ENCODE results near the gene ABCC8.

The ABCC8 gene

DNA sequence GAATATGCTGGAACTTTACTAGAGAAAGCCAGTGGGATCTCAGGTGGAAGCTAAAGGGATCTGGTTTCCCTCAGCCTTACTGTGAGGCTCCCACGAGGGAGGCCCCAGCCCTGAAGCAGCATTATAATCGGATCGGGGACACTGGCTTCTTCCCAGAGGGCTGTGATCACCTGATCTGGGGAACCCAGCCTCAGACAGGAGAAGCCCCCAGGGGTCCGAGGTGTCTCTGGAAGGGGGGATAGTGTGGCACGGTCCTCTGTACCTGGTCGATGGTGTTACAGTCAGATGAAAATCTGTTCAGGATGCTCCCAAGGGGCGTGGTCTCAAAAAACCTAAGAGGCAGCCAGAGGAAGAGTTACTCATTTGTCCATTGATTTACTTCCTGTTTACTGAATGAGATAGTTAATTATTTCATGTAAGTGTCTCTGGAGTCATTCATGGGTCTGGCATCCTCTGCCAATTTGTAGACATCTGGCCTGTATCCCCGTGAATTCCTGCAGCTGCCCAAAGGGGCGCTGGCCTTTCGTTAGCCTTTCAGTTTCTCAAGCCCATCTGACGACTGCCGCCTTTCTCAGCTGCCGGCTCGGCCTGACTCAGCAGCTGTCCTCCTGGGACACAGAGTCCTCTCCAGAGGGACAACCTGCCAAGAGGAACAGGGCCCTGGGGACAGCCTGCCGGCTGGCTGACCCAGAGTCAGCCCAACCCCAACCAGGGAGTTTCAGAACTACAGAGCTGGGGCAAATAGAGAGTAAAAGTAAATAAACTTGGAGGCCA is 71.2 kb downstream of the ABCC8 start:
- peak; percentile 47 for DNase-seq (ENCODE audit: low read depth)

DNA sequence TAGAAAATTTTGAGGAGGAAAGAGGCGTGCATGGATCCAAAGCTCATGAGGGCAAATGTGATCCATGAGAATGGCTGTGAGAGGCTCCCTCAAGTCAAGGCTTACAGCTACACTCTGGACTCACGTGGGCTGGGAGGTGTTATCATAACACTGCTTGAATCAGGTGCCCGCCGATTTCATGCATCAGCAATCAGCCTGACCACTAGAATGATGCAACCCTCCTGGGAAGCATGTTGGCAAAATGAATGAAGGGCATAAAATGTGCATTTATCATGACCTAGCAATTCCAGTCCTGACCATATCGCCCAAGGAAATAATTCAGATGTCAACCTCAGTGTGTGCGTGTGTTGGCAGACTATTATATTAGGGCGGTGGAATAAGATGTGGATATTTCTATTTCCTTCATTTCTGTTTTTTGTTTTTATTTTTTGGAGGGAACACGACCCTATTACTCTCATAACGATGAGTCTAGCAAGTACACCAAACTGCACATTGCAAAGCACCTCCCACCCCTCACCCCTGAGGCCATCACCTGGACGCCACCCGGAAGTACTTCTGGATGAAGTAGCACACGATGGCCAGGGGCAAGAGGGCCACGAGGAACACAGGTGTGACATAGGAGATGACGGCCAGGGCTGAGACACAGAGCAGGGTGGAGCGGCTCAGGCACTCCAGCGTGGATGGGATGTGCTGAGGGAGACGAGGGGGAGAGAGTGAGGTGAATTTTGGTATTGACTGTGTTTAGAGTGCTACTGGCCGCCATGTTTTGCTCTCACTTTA is 72.5 kb downstream of the ABCC8 start:
- DNase-seq (ENCODE audit: low read depth) = no peak

DNA sequence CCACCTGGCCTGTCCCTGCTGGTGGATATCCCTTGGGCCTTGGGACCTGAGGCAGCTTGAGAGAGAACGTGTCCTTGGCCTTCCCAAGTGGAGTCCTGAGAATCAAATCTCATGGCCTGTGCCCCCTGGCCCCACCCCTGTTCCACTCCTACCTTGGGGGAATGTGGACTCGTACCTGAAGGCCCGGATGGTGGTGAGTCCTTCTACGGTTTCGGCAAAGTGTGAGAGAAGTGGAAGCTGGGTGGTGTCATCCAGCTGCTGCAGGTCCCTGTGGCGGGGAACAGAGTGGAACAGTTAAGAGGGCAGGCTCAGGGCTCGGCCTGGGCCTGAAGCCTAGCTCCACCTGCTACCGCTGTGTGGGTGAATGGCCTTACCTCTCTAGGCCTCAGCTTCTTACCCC is 74.2 kb downstream of the ABCC8 start:
- DNase-seq (ENCODE audit: low read depth) = no peak

DNA sequence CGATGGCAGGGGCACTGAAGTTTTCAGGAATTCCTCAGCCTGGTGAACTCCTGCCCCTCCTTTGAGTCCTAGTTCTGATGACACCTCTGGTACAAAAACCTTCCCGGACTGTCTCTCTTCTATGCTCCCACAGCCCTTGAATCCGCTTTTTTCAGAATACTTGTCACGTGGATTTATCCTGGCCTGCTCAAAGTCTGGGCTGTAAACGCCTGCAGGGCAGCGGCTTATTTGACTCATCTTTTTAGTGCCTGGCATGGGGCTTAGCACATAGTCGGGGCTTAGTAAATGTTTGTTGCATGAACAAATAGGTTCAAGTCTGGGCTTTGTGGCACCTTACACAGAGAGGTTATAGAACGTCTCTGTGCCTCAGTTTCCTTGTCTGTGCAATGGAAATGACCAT is 74.8 kb downstream of the ABCC8 start:
- no peak for DNase-seq (ENCODE audit: low read depth)

DNA sequence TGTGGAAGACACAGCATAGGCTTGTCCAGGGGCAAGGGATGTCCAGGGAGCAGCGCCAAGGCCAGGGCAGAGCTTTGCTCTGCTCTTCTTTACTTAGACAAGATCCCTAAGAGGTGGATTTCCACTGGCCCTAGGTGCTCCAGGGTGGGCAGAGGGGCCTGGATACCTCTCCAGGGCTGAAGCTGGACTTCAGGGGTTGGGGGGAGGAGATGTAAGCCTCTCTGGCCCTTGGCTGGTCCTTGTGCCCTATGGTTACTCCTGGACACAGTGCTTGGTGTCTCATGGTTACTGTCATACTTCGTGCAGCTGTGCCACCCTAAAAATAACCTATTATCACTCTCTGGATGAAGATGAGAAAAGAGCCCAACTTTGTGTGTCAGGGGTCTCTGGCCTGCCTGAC is 75.3 kb downstream of the ABCC8 start:
- DNase-seq (ENCODE audit: low read depth) = no peak

DNA sequence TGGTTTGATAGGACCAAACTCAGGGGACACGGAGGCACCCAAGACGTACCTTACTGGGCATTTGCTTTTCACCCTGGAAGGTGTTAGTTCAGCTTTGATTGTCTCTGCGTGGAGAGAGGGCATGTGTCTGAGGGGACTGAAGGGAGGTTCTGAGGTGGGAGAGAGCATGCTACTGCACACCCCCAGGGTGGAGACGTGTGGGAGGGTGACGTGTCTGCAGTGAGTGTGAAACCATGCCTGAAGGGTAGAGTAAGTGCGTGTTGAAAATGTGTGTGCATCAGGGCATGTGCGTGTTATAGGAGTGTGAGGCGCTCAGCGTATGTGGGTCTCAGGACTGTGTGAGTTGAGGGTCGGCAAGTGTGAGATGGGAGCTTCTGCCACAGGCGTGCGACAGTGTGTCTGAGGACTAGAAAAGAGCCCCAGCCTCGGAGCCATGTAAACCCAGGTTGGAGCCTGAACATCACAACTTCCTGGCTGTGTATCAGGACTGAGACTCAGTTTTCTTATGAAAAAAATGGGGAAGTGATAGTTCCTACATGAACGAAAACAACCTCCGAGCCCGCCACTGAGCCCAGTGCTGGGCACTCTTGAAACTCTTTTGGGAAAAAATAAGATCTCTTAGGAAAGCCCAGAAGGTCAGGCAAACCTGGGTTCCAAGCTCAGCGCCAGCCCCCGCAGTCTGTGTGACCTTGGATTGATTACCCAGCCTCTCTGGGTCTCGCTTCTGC is 76.4 kb downstream of the ABCC8 start:
- no peak for DNase-seq (ENCODE audit: low read depth)

DNA sequence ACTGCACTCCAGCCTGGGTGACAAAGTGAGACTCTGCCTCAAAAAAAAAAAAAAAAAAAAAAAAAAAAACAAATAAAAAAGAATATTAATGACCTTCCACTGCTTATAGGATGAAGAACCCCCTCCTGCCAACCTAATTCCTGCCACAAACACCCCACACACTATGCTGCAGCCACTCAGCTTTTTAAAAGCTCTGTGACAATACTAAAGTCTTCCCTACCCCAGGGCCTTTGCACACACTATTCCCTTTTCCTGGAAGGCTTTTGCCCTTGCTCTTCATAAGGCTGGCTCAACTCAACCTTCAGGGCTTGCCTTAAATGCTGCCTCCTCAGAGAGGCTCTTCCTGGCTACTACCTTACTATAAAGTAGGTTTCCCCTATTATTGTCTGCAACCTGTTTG is 77.4 kb downstream of the ABCC8 start:
- no peak for DNase-seq (ENCODE audit: low read depth)

DNA sequence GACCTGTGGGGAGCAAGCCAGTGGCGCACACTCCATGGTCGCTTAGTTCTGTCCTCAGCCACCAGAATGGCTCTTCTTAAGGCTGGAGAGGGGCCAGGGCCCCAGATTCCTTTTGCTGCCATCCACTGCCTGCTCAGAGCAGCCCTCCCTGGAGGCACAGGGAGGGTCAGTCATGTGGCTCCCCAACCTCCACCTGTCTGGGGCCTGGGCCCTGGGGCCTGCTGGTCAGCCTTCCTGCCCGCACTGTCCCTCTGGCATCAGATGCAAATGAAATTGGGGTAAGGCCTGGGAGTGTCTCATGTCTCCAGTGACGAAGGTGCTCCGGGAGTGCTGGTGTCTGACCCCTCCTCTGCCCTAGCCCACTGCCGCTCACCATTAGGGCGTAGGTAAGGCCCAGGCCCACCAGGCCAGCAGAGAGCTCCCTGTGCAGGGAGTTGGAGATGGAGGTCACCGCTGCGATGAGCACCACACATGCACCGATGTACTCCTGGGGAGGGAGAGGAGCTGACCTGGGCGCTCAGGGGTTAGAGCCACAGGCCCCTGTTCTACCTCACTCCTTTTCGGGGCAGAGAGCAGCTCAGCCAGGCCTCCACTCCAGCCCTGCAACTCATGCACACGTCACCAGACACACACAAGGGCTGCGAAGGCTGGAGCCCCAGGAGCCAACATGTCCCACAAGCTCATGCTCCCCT is 79.2 kb downstream of the ABCC8 start:
- DNase-seq (ENCODE audit: low read depth) = no peak

DNA sequence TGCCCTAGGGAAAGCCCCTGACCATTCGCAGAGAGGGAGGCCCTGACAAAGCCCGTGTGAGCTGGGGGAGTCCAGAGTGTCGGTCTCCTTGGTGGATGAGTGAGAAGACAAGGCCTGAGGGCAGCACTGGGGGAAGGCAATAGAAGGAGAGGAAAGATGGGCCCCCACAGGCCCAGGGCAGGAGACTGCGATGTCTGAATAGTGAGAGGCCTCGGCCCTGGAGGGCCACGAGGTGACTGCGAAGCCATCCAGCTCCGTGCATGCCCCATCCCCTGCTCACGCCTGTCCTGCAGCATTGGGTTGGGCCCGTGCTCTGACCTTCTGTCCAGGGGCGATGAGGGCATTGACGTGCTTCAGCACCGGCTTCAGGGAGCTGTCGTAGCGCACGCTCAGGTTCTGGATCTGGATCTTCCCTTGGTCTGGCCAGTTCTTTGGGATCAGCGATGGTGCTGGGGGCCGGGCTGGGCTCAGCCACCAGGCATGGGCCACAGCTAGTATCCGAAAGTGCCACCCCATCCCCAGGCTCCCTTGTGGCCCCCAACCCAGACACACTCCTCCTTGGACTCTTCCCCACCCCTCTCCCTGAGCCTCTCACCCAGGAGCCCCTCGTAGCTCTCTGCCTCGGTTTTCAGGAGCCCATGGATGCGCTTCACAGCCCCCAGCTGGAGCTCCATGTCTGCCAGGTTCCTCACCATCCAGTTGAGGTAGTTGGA is 79.9 kb downstream of the ABCC8 start:
- DNase-seq (ENCODE audit: low read depth) = no peak

DNA sequence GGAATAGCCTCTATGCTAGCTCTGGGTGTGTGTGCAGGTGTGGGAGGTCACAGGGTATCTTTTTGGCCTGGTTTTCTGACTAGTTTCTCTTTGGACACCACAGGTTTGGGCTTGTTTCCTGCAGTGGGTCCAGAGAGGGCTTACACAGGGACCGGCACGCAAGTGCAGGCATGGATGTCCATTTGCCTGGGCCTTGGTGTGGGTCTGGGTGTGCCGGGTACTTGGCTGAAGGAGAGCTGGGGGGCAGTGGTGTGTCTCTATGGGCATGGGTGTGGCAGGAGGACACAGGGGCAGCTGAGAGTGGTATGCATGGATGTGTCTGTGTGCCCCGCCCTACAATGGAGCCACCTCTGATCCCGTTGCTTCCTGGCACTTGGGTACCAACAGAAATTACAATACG is 80.7 kb downstream of the ABCC8 start:
- no peak for DNase-seq (ENCODE audit: low read depth)

DNA sequence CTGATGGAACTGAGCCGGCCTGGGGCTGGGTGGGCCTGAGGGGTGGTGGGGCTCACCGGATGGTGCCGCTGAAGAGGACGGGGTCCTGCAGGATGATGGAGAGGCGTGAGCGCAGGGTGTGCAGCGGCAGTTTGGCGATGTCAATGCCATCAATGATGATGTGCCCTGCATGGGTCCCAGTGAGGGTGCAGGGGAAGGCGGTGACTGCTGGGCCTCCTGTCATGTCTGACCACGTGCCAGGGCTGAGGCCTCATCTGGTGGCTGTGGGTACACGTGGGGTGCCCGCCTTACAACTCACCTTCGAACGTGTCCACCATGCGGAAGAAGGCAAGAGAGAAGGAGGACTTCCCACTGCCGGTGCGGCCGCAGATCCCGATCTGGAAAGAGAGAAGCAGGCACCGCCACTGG is 81.1 kb downstream of the ABCC8 start:
- DNase-seq (ENCODE audit: low read depth) = no peak

DNA sequence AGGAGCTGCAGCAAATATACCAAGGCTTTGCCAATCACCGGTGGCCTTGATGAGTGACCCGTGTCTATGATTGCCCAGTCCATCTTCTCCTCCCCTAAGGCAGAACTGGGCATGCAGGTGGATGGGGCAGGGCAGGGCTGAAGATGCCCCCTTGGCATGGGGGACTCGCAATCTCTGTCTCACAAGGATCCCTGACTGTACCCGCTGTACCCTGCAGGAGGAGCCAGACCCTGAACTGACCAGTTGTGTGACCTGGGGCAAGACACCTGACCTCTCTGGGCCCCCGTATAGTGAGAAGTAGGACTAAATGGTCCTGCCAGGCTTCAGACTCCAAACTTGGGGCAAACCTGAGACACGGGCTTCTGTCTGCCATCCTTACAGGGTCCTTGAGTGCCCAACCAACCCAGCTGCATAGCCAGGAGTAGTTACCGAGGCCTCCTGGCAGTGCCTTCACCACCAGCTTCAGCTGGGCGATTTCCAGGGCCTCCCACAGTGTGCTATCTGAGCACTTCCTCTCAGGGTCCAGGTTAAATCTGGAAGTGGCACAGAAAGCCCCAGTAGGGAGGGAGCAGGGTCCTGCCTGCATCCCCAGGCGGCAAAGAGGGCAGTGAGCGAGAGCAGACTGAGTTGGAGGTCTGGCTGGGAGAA is 81.8 kb downstream of the ABCC8 start:
- DNase-seq (ENCODE audit: low read depth) = no peak

DNA sequence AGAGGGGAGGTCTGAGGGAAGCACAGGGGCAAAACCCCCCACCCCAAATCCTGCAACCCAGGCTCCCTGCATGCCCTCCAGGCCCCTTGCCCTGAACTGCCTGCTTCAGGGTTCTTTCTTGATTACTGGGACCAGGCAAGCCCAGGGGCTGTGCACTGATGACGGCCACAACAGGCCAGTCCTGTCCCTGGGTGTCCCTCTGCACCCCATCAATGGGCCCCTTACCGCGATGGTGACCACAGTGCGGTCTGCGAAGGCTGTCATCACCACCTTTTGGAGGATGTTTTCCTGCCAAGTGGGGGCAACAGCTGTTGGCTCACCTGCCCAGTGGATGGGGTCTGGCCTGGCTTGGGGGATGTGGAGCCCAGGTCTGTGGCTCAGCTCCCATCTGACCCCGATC is 83.2 kb downstream of the ABCC8 start:
- no peak for DNase-seq (ENCODE audit: low read depth)

DNA sequence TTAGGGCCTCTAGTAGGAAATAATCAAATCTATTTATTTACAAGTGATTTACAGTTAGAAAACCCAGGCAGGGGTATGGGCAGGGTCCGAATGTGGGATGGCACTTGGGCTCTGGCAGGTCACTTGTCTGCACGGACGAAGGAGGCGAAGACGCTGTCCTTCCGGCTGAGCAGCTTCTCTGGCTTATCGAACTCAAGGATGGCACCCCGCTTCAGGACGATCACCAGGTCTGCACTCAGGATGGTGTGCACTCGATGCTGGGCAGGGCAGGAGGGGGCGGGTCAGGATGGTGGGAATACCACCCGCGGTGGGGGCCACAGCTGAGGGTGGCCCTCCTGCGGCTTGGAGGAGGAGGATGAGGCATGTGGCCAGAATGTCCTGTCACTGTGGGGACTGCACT is 83.8 kb downstream of the ABCC8 start:
- DNase-seq (ENCODE audit: low read depth) = no peak

DNA sequence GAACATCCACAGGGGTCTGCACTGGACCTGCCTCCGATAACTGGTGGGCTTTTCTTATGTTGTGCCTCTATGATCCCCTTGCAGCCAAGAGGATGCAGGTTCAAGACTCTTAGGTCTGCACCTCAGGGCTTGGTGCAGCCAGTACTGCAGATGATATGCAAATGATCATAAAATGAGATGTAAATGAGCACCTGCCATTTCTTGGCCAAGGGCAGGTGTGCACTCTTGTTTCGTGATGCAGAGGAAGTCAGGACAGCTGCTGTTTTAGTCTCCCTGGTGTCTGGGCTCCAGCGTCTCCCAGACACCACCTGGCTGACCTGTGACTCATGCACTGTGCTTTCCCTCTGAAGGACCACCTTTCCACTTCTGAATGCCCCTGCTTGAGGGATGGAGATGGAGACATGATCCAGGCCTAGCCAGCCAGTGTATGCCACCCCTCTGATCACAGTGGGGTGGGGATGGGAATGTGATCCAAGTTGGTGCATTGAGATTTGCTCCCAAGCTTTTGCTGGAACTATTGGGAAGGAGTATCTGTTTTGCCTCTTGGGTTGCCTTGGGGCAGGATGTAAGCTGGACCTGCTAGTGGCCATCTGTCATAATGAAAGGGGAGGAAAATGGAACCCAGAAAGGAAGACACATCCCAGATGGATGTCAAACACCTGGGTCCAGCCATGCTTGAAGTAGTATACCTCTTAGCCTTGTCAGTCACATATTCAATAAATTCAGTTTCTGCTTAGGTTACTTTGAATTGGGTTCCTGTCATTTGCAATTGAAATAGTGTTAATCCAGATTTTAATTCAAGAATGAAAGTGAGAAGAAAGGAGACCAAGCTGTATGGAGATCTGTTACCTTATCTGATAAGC is 84.9 kb downstream of the ABCC8 start:
- no peak for DNase-seq (ENCODE audit: low read depth)

DNA sequence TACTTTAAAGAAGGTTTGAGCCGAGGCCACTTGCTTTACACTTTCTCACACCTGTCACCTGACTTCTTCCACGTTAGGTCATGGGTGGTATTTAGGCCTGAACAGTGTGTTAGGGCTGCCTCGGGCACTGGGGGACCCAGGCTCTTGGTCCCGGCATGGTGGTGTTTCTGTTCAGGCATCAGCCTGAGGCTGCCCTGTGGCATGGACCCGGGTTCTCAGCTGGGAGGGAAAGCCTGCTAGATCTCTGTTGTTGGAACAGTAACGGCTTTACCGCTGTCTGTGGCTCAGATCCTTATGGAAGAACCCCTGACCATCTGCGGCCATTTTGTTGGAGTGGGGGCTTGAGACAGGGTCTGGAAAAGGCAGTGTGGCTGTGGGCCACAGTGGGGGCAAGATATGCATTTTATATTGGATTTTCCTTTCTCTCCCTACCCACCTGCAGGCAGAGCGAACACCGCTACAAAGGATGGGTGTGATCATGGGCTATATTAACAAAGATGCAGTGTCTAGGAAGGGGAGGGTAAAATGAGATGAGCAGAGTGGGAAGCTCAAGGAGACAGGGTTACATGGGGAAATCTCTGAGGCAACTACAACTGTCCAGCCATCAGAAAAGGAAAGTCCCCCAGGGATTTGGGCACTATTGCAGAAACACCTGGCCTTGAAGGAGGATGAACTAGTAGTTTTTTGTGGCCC is 86.5 kb downstream of the ABCC8 start:
- no peak for DNase-seq (ENCODE audit: low read depth)

DNA sequence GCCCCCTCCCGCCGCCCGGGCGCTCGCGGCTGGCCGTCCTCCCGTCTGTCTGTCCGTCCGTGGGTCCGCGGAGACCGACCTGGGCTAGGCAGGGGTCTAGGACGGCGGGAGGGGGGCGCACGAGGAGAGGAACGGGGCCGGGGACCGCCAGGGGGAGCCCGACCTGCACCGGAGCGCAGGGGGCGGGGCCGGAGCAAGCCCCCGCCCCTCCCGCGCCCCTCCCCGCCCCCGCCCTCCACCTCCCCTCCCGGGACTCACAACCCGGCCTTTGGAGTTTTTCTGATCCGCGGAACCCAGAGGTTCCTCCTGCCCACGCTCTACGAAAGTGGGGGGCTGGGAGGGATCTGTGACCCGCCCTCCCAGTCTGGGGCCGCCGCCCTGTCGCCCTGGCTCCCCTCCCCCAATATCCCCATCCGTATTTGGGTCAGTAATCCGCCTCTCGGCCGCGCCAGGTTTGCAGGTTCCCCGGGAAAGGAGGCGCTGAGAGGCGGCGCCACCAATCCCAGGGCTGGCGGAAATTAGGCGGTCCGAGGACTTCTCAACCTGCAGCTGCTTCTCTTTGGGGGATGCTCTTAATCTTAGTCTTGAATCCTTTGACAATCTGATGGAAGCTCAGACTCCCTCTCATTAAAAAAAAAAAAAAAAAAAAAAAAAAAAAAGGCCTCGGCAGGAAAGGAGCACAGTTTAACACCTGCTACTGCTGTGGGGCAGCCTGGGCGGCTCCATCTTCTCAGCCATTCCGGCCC is 87.3 kb downstream of the ABCC8 start:
- no peak for DNase-seq (ENCODE audit: low read depth)

DNA sequence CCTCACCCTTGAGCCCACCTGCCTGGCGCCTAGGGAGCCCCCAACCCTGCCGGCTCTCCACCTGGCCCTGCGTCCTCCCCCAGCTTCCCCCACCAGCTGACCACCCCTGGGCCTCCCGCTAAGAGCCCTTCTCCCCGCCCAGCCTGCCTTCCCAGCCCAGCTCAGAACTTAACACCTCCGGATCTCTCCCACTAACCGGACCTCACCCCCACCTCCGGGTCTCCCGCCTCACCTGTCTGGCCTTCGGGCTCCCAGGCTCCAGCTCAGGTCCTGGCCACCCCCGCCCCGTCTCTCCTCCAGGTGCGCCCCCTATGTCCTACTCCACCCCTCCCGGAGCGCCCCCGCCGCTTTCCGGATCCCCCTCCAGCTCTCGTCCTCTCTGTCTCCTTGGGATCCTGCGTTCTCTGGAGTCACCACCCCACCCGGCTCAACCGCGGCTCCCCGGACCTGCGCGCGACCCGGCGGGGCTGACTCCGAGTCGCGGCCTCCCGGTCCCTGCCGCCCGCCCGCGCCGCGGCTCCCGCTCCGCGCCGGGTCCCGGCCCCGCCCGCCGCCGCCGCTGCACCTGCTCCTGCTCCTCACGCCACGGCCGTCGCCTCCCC is 87.9 kb downstream of the ABCC8 start, which contains the start of gene KCNJ11:
KCNJ11 (minus strand) TSS at position 51 of the 602 bp plus-strand sequence. CDS start 568 bp downstream, outside the sequence.
- DNase-seq (ENCODE audit: low read depth) = no peak
